Measurements from ENCODE around the gene CRELD1. TPM values are rescaled to one million over a fixed set of nuclear protein-coding genes. Genes with fewer than 3 reads are reported as not detected.

Gene CRELD1
- total and polyA plus RNA-seq, 2 of the 13 experiments (the other 11 are each of a cell fraction or from before 2014, with no cell fraction given): 27.1 to 61.9 TPM

- TF ChIP-seq NFAT5 (CRISPR knock-in tag; IDR thresholded peaks at IDR 0.05) (peak; percentile 79), ZNF615 (CRISPR knock-in tag; IDR thresholded peaks at IDR 0.05; ENCODE audit: borderline replicate concordance) (no peak), ZNF503 (CRISPR knock-in tag; IDR thresholded peaks at IDR 0.05) (no peak), MTF2 (CRISPR knock-in tag; IDR thresholded peaks at IDR 0.05; ENCODE audit: borderline replicate concordance) (0 out of 2 replicates have a peak, but pooled peaks have one; percentile 30), TFDP1 (CRISPR knock-in tag; IDR thresholded peaks at IDR 0.05; ENCODE audit: borderline replicate concordance) (peak; percentile 84), FOXP4 (CRISPR knock-in tag; IDR thresholded peaks at IDR 0.05) (peak; percentile 37; the same call in 1 of the 2 replicates), U2AF2 (IDR thresholded peaks at IDR 0.05; ENCODE audit: low read depth, low read length) (no peak), ZNF761 (CRISPR knock-in tag; conservative IDR thresholded peaks at IDR 0.05) (no peak), DNMT3B (CRISPR knock-in tag; conservative IDR thresholded peaks at IDR 0.05) (no peak; the same call in 1 of the 2 replicates), SMARCC2 (IDR thresholded peaks at IDR 0.05) (no peak), NFIC (IDR thresholded peaks at IDR 0.05; ENCODE audit: low read length) (no peak), ZNF333 (CRISPR knock-in tag; IDR thresholded peaks at IDR 0.05; ENCODE audit: borderline replicate concordance) (peak; percentile 19), NAIF1 (CRISPR knock-in tag; IDR thresholded peaks at IDR 0.05; ENCODE audit: borderline replicate concordance) (no peak; the same call in 1 of the 2 replicates), CREB3 (CRISPR knock-in tag; IDR thresholded peaks at IDR 0.05) (peak; percentile 64; the same call in 1 of the 2 replicates), POLR2G (IDR thresholded peaks at IDR 0.05; ENCODE audit: low read depth, low read length) (peak; percentile 87)
Observed at GRCh38 chr3:9933561-9934234, at the start of gene CRELD1 (continued).
